HuH-7 (cell line): Measurements from ENCODE around the gene CSNK2A2.

ENCODE experiments used
- DNase-seq: peaks from one replicate; pipeline ENCODE4 v3.0.0; 2011; ENCODE audit warnings: low spot score

CSNK2A2 gene

DNA sequence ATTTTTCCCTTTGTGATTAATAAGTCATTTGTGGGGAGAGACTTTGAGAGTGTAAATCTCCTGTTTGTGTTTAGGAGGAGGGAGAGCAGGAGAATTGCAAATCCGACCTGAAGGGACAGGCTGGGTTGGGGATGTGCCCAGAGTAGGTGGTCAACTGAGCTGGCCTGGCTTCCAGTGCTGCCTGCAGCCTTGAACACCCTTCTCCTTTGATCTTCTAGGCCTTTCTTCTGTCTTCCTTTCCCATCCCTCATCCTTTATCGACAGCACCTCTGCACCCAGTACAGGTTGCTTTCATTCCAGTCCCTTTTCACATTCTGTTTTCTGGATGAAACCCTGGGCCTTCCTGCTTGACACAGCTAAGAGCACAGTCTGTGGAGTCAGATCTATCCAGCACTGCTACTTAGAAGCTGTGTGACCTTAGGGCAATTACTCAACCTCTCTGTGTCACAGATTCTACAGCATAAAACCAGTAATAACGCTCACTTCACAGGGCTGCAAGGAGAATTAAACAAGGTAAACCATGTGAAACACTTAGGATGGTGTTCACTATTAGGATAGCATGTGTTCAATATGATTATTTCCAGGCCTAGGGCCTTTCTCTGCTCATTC lies 1.0 kb upstream of the CSNK2A2 start:
- no peak for DNase-seq

- no peak for DNase-seq
Measured at GRCh38 chr16:58197314-58198012, 443 bp downstream of the CSNK2A2 start.

GRCh38 chr16:58196898-58197313 lies 1.0 kb downstream of the CSNK2A2 start:
- DNase-seq, result no peak

DNA sequence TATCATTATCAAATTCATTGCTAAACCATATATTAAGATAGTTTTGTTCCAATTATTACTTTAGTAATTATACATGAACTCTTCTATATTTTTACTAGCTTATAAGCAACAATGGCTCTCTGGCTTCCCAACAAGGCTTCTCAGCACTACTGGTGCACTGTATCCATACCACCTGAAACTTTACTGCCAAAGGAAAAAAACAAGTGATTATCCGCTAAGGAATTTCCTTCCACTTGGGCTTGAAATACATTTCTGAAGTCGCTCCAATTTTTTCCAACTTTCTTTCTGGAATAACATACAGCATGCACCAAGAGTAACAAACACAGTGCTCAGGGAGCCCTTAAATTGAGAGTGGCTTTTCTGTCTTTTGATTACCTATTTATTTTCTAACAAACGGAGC lies 2.1 kb downstream of the CSNK2A2 start:
- DNase-seq, result no peak

GRCh38 chr16:58195344-58195743 lies 2.6 kb downstream of the CSNK2A2 start:
- DNase-seq, result no peak

- no peak for DNase-seq
Measured at GRCh38 chr16:58194790-58195189, 3.1 kb downstream of the CSNK2A2 start.

GRCh38 chr16:58187665-58188421 lies 10.1 kb downstream of the CSNK2A2 start:
- DNase-seq, result no peak

- DNase-seq, result no peak
Measured at GRCh38 chr16:58187092-58187491, 10.8 kb downstream of the CSNK2A2 start.

GRCh38 chr16:58186176-58186944 lies 11.5 kb downstream of the CSNK2A2 start:
- DNase-seq, result no peak

GRCh38 chr16:58177353-58177710 lies 20.6 kb downstream of the CSNK2A2 start:
- DNase-seq, result no peak

- DNase-seq, result no peak
Measured at GRCh38 chr16:58176608-58177352, 21.1 kb downstream of the CSNK2A2 start.

DNA sequence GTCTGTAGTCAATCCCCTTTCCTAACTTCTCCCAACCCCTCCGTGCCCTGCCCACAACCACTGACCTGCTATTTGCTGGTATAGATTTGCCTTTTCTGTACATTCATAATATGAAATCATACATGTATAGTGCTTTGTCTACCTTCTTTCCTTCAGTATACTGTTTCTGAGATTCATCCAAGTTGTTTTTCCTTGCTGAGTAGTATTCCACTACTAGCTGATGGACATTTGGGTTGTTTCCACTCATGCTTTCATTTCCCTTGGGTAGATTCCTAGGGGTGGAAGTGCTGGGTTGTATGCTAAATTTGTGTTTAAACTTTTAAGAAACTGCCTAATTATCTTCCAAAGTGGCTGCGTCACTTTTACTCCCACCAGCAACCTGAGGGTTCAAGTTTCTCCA lies 27.7 kb downstream of the CSNK2A2 start:
- DNase-seq, result no peak

- no peak for DNase-seq
Measured at GRCh38 chr16:58160855-58161254, 37.1 kb downstream of the CSNK2A2 start.

GRCh38 chr16:58158725-58159124 lies 39.2 kb downstream of the CSNK2A2 start:
- DNase-seq, result no peak

DNA sequence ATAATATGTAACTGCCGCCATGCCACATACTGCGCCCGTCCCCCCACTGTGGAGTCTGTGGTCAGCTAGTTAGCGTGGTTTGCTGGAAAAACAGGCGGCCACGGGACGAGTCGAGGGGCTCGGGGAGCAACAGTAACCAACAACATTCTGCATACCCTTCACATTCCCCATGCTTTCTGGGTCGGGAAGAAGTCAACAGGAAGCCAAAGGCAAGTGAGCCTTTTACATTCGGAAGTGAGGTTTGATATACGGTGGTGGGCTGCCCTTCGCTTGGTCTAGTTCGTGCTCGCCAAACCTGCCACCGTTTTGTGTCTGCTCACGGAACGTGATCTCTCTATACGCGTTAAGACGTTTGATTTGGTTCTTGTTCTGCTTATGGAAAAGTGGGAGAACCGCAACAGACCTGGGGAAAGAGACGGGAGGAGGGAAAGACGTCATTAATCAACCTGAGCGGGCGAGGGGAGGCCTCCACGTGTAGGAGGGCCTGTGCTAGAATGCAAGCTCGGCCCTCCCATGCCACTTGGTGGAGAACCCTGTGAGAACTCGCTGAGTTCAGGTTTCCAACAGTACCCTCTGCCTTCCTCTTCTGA lies 39.9 kb downstream of the CSNK2A2 start:
- DNase-seq, result no peak

DNA sequence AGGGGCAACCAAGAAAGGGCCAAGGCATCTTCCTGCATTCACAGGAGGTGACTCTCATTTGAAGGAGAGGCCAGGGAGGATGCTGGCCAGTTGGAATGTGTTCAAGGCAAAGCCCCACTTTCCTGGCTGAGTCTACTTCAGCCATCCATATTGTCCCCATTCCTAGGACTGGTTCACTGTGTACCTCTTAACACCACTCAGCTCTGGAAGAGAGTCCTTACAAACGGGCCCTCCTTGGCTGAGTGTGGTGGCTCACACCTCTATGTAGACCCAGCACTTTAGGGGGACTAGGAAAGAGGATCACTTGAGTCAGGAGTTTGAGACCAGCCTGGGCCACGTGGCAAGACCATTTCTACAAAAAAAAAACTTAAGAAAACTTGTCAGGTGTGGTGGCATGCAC lies 40.7 kb downstream of the CSNK2A2 start:
- no peak for DNase-seq

GRCh38 chr16:58155839-58156238 lies 42.1 kb downstream of the CSNK2A2 start:
- DNase-seq, result no peak

- no peak for DNase-seq
Measured at GRCh38 chr16:58154345-58154744, 43.6 kb downstream of the CSNK2A2 start.

DNA sequence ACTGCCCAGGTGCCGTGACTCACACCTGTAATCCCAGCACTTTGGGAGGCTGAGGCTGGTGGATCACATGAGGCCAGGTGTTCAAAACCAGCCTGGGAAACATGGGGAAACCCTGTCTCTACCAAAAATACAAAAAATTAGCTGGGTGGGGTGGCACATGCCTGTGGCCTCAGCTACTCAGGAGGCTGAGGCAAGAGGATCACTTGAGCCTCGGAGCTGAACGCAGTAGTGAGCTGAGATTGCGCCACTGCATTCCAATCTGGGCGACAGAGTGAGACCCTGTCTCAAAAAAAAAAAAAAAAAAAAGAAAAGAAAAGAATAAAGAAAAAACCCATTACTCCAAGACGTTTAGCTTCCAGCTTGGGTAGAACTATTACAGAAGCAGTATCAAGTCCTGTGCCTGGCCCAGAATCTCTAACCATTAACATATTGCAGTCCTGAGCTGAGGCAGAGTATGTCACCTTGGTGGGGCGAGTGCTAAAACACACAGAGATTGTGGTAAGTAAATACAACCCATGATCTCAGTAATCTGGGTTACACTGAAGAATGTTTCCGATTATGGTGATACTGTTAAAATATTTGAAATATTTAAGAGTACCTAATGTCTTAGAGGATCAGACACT lies 45.5 kb downstream of the CSNK2A2 start:
- DNase-seq, result no peak

DNA sequence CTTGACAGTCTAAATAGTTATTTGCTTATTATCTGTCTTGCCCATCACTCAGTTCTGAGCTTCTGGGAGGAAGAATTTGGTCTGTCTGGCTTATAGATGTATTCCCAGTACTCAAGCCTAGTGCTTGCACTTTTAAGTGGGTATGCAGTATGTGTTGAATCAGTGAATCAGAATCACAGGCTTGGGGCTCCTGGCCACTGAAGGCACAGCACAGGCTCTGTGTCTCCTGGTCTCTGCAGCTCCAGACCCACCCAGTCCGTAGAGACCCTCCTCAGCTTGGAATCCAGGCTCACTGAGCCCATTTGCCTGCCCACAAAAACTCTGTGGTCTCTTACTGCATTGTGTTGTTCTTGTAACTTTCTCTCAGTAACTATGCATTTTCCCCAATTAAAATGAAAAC lies 49.4 kb downstream of the CSNK2A2 start:
- DNase-seq, result no peak

- no peak for DNase-seq
Measured at GRCh38 chr16:58148099-58148498, 49.8 kb downstream of the CSNK2A2 start.
